ENCODE measurements around the gene FHL3.

Gene FHL3

GRCh38 chr1:38014724-38015424, 9.6 kb upstream of the FHL3 start:
- FAIRE-seq: no peak
- no peak for DNase-seq (ENCODE audit: insufficient read length, low spot score)

GRCh38 chr1:38014171-38014570, 8.9 kb upstream of the FHL3 start:
- DNase-seq (ENCODE audit: insufficient read length, low spot score) (no peak), FAIRE-seq (no peak)

GRCh38 chr1:38013227-38013622, 7.9 kb upstream of the FHL3 start:
- no peak for FAIRE-seq
- no peak for DNase-seq (ENCODE audit: insufficient read length, low spot score)

- FAIRE-seq: peak; percentile 94
Measured at GRCh38 chr1:38012363-38013226, 7.3 kb upstream of the FHL3 start, which contains the start of gene UTP11. UTP11 (plus strand) TSS chr1:38012734; CDS start chr1:38012803, 69 bp downstream.

GRCh38 chr1:38009841-38010180, 4.5 kb upstream of the FHL3 start:
- FAIRE-seq (no peak), DNase-seq (ENCODE audit: insufficient read length, low spot score) (no peak)

More at GRCh38 chr1:38012363-38013226, 7.3 kb upstream of the FHL3 start, which contains the start of gene UTP11:
- DNase-seq (ENCODE audit: insufficient read length, low spot score): peak; percentile 78

- DNase-seq (ENCODE audit: insufficient read length, low spot score) (no peak), FAIRE-seq (no peak)
Measured at GRCh38 chr1:38009088-38009840, 4.0 kb upstream of the FHL3 start.

- DNase-seq (ENCODE audit: insufficient read length, low spot score) (no peak), FAIRE-seq (no peak)
Measured at GRCh38 chr1:38006008-38006828, 904 bp upstream of the FHL3 start.

- peak; percentile 89 for FAIRE-seq
- DNase-seq (ENCODE audit: insufficient read length, low spot score): no peak
Measured at GRCh38 chr1:38004284-38005108, 818 bp downstream of the FHL3 start.

GRCh38 chr1:38003261-38004250, 1.8 kb downstream of the FHL3 start:
- FAIRE-seq (no peak), DNase-seq (ENCODE audit: insufficient read length, low spot score) (no peak)

- DNase-seq (ENCODE audit: insufficient read length, low spot score): no peak
- no peak for FAIRE-seq
Measured at GRCh38 chr1:38000529-38001455, 4.5 kb downstream of the FHL3 start.

GRCh38 chr1:38000233-38000528, 5.1 kb downstream of the FHL3 start:
- no peak for FAIRE-seq

GRCh38 chr1:37999430-38000232, 5.7 kb downstream of the FHL3 start:
- no peak for DNase-seq (ENCODE audit: insufficient read length, low spot score)
- FAIRE-seq: peak; percentile 14

More at GRCh38 chr1:38000233-38000528, 5.1 kb downstream of the FHL3 start:
- DNase-seq (ENCODE audit: insufficient read length, low spot score): no peak

- DNase-seq (ENCODE audit: insufficient read length, low spot score) (no peak), FAIRE-seq (no peak)
Measured at GRCh38 chr1:37998913-37999429, 6.3 kb downstream of the FHL3 start.

GRCh38 chr1:37998089-37998808, 7.1 kb downstream of the FHL3 start:
- no peak for FAIRE-seq

GRCh38 chr1:37997256-37998088, 7.8 kb downstream of the FHL3 start:
- DNase-seq (ENCODE audit: insufficient read length, low spot score) (no peak), FAIRE-seq (no peak)

More at GRCh38 chr1:37998089-37998808, 7.1 kb downstream of the FHL3 start:
- DNase-seq (ENCODE audit: insufficient read length, low spot score): no peak
